ENCODE data around the gene ABL2.

- TF ChIP-seq, protein P1, sequence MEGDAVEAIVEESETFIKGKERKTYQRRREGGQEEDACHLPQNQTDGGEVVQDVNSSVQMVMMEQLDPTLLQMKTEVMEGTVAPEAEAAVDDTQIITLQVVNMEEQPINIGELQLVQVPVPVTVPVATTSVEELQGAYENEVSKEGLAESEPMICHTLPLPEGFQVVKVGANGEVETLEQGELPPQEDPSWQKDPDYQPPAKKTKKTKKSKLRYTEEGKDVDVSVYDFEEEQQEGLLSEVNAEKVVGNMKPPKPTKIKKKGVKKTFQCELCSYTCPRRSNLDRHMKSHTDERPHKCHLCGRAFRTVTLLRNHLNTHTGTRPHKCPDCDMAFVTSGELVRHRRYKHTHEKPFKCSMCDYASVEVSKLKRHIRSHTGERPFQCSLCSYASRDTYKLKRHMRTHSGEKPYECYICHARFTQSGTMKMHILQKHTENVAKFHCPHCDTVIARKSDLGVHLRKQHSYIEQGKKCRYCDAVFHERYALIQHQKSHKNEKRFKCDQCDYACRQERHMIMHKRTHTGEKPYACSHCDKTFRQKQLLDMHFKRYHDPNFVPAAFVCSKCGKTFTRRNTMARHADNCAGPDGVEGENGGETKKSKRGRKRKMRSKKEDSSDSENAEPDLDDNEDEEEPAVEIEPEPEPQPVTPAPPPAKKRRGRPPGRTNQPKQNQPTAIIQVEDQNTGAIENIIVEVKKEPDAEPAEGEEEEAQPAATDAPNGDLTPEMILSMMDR (IDR thresholded peaks at IDR 0.05 in 8 of 11, conservative IDR thresholded peaks at IDR 0.05 in 3 of 11) = no peak
- TF ChIP-seq POLR2A (IDR thresholded peaks at IDR 0.05) = no peak
Measured at GRCh38 chr1:179058487-179059483, 170.7 kb downstream of the ABL2 start.
